ENCODE data around the gene FZD4.
"Not testable (repeated sequence)": the region's sequence is repeated elsewhere in the genome, so short reads cannot be mapped to it uniquely, and the experiment has no call there.

FZD4 gene

DNA sequence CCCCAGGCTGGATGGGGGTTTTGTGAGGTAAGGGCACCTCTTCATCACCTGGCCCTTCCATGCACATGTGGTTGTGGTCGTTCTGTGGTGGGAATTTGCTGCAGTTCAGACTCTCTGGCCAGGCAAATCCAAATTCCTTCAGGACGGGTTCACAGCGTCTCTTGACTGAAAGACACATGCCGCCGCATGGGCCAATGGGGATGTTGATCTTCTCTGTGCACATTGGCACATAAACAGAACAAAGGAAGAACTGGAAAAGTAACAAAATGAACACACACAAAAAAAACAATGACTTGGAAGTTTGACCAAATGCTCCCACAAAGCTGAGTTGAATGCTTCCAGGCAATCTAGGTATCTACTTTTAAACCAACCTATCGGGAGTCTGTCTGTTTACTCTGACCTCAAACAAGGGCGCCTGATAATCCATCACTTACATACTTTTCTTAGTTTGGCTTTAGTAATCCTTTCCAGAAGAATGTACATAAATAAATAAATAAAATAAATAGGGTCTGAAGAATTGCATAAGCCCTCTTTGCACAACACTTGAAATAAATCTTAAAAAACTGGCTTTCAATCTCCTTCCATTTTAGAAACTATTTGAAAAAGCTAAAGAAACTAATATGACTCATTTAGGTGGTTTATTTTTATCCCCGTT, 2.8 kb downstream of the FZD4 start:
- Mint-ChIP-seq H3K4me1 (ENCODE audit: low read depth) (peaks cover 14% of the 10 kb centered on the region), H3K27ac (no peak overlapping the region), H3K27me3 (peaks cover 55% of the 10 kb centered on the region), H3K9me3 (no peaks in the 10 kb centered on the region), H3K4me3 (no peak overlapping the region), H3K36me3 (ENCODE audit: low read depth) (no peaks in the 10 kb centered on the region)
- no peak for DNase-seq

DNA sequence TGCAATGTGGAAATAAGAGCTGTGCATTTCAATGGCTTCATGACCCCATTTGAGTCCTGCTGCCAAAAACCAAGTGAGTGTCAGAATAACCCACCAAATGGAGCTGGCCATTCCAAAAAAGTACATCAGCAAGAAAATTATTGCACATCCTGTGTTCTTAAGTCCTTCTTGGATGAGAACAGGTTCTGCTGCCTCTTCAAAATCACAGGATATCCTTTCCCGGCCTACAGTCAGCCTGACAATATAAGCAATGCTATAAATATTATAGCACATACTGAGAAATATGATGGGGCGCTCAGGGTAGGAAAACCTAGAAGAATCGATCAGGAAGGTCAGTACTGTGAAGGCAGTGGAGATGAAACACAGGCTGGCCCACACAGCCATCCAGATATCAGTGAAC, 3.5 kb downstream of the FZD4 start:
- peaks cover 14% of the 10 kb centered on the region for H3K4me1 Mint-ChIP-seq (ENCODE audit: low read depth)
- H3K4me3 Mint-ChIP-seq, result no peak overlapping the region
- no peak overlapping the region for H3K27ac Mint-ChIP-seq
- no peak for DNase-seq
- H3K36me3 Mint-ChIP-seq (ENCODE audit: low read depth), result no peaks in the 10 kb centered on the region
- H3K27me3 Mint-ChIP-seq, result peaks cover 52% of the 10 kb centered on the region
- H3K9me3 Mint-ChIP-seq, result no peaks in the 10 kb centered on the region

GRCh38 chr11:86950661-86950995, 4.6 kb downstream of the FZD4 start:
- Mint-ChIP-seq H3K36me3 (ENCODE audit: low read depth) (no peaks in the 10 kb centered on the region), H3K4me1 (ENCODE audit: low read depth) (peaks cover 6% of the 10 kb centered on the region), H3K4me3 (no peak overlapping the region), H3K27ac (no peak overlapping the region), H3K9me3 (no peaks in the 10 kb centered on the region), H3K27me3 (peaks cover 42% of the 10 kb centered on the region)
- no peak for DNase-seq

DNA sequence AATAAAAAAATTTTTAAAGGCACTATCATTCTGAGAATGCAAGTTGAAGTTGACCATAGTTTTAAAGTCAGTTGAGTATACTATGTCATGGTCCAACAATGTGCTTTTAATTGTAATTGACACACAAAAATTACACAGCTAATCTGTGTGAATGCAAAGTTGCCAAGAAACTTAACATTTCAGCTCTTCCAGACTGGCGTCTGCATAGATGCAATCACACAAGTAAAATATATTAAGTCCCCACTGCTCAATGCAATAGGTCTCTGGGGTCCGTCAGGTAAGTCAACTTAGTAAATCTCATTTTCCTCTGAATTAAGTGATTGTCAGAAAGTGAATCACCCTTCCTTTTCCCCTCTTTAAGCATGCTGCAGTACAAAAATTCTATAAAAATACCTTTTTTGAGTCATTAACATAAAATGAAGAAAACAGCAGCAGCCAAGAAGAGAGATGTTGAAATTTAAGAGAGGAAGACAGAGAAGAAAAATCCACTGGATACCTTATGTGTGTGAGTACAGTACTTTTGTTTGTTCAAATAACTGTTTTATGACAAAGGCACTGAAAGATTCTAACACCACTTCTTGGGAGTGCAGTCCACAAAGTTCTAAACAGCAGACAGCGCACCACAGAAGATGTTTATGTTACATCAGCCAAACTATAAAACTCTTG, 5.1 kb downstream of the FZD4 start:
- Mint-ChIP-seq H3K36me3 (ENCODE audit: low read depth) (no peaks in the 10 kb centered on the region), H3K27me3 (peaks cover 40% of the 10 kb centered on the region), H3K4me3 (no peak overlapping the region), H3K27ac (no peak overlapping the region), H3K4me1 (ENCODE audit: low read depth) (peaks cover 4% of the 10 kb centered on the region), H3K9me3 (no peaks in the 10 kb centered on the region)
- DNase-seq, result no peak

DNA sequence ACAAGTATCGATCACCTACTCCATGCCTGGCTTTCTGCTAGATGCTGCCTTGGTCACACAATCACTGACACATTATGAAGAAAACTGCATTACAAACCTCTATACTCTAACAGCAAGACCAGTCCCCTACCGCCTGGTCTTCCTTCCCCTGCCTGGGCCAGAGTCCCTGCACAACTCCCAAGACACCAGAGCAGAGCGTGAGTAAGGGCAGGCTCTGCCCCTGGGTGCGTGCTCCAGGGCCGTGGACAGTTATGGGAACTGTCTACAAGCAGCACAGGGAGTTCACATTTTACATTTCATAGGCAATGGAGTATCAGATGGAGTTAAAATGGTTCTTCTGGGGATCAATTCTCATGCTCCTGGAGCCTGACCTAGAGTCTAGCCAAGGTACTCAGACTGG, 6.5 kb downstream of the FZD4 start:
- H3K27ac Mint-ChIP-seq, result no peak overlapping the region
- no peak overlapping the region for H3K4me3 Mint-ChIP-seq
- H3K4me1 Mint-ChIP-seq (ENCODE audit: low read depth), result no peaks in the 10 kb centered on the region
- peaks cover 29% of the 10 kb centered on the region for H3K27me3 Mint-ChIP-seq
- H3K9me3 Mint-ChIP-seq, result no peaks in the 10 kb centered on the region
- H3K36me3 Mint-ChIP-seq (ENCODE audit: low read depth), result no peaks in the 10 kb centered on the region
- DNase-seq, result no peak

DNA sequence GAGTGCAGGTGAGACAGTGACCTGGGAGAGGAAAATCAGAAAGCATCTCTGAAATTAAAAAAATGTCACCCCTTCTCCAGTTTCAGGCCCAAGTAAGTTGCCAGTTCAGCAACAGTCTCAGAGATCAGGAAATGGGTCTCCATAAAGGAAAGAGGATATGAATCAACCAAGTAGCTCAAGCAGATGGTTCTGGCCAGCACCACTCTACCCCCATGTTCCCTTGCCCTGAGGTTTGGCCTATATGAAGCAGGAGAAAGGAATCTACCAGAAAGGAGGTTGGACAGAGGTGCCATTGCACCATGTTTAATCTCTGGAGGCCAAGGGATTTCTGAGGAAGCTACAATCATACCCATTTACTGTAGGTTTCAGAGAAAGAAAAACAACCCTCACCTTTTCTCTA, 7.7 kb downstream of the FZD4 start:
- Mint-ChIP-seq H3K4me1 (ENCODE audit: low read depth) (no peaks in the 10 kb centered on the region), H3K27ac (no peak overlapping the region), H3K27me3 (peaks cover 22% of the 10 kb centered on the region), H3K9me3 (no peaks in the 10 kb centered on the region), H3K36me3 (ENCODE audit: low read depth) (no peaks in the 10 kb centered on the region), H3K4me3 (no peak overlapping the region)
- DNase-seq, result no peak

DNA sequence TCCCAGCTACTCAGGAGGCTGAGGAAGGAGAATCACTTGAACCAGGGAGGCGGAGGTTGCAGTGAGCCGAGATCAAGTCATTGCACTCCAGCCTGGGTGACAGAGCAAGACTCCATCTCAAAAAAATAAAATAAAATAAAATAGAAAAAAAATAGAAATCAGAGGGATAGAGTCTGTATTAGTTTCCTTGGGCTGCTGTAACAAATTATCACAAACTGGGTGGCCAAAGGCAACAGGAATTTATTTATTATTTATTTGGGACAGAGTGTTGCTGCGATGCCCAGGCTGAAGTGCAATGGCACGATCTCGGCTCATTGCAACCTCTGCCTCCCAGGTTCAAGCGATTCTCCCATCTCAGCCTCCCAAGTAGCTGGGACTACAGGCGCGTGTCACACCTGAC, 11.7 kb downstream of the FZD4 start:
- not testable (repeated sequence) for H3K4me1 Mint-ChIP-seq (ENCODE audit: low read depth); H3K27ac Mint-ChIP-seq

GRCh38 chr11:86941871-86942599, 13.2 kb downstream of the FZD4 start:
- H3K27me3 Mint-ChIP-seq, result peaks cover 9% of the 10 kb centered on the region
- no peaks in the 10 kb centered on the region for H3K4me1 Mint-ChIP-seq (ENCODE audit: low read depth)
- no peak overlapping the region for H3K27ac Mint-ChIP-seq
- no peaks in the 10 kb centered on the region for H3K36me3 Mint-ChIP-seq (ENCODE audit: low read depth)
- no peak for DNase-seq
- no peak overlapping the region for H3K4me3 Mint-ChIP-seq
- H3K9me3 Mint-ChIP-seq, result no peaks in the 10 kb centered on the region

More for the DNA sequence above, 11.7 kb downstream of the FZD4 start:
- H3K9me3 Mint-ChIP-seq; H3K4me3 Mint-ChIP-seq; DNase-seq; H3K36me3 Mint-ChIP-seq (ENCODE audit: low read depth): not testable (repeated sequence)
- peaks cover 15% of the 10 kb centered on the region for H3K27me3 Mint-ChIP-seq

DNA sequence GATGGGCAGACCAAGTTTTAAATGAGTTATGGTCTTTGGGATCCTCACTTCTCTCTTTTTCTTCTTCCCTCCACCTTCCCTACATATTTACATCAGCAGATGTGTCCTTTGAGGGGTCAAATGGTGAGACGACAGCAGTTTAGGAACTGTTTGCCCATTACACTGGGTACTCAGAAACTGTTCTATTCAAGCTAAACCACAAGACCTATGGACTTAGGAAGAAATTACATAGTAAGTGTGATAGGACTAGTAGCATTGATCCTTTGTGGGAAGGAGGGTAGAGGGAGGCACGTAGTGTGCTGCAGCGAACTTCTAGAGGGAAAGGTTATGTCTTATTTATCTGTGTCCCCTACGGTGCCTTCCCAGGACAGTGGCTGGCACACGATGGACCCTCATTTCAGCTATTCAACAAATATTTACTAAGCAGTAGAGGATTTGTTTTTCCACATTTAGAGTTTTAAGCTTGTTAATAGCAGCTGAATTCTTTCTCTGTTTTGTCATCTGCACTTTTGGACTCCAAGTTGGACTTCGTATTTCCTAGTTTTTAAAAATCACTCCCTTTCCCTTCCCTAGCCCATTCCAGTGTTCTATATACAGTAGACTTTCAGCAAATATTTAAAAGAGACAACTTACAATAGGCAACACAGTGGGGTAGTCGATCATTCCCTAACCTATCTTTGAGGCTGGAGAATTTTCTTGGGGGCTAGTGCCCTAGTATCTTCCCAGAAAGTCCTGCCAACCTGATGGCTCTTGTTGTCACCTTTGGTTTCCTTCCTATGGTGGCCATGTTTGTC, 13.9 kb downstream of the FZD4 start:
- H3K4me3 Mint-ChIP-seq, result no peak overlapping the region
- no peak overlapping the region for H3K27ac Mint-ChIP-seq
- no peaks in the 10 kb centered on the region for H3K9me3 Mint-ChIP-seq
- no peaks in the 10 kb centered on the region for H3K4me1 Mint-ChIP-seq (ENCODE audit: low read depth)
- no peak for DNase-seq
- H3K36me3 Mint-ChIP-seq (ENCODE audit: low read depth), result no peaks in the 10 kb centered on the region
- peaks cover 9% of the 10 kb centered on the region for H3K27me3 Mint-ChIP-seq

DNA sequence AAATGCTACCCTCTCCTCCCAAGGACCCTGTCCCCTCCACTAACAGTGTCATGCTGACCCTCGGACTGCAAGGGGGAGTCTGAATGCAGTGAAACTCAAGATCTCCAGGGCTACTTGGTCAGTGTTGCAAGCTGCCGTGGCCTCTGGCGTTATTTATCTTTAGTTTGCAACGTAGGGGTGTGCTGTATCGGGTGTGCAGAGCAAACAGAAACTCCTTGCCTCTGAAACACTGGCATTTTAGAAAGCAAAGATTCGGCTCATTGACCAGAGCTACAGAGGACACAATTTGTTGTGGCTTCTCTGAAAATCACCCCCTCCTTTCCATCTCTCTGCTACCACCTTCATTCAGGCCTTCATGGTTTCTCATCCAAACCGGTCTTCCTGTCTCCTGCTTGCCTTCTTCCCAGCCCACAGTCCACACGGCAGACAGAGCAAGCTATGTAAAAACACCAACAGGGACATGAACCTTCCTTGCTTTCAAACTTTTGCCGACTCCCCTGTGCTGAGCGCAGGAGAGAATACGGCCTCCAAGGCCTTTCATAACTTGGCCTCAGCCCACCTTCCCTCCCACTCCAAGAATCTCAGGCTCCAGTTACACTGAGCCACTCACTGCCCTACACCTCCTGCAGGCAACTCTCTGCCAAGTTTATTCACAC, 14.9 kb downstream of the FZD4 start:
- Mint-ChIP-seq H3K36me3 (ENCODE audit: low read depth) (no peaks in the 10 kb centered on the region), H3K9me3 (no peaks in the 10 kb centered on the region), H3K27ac (no peak overlapping the region), H3K4me3 (no peak overlapping the region), H3K27me3 (peaks cover 9% of the 10 kb centered on the region), H3K4me1 (ENCODE audit: low read depth) (no peaks in the 10 kb centered on the region)
- DNase-seq, result no peak

- no peaks in the 10 kb centered on the region for H3K9me3 Mint-ChIP-seq
- H3K4me1 Mint-ChIP-seq (ENCODE audit: low read depth), result no peaks in the 10 kb centered on the region
- H3K27me3 Mint-ChIP-seq, result peaks cover 9% of the 10 kb centered on the region
- H3K27ac Mint-ChIP-seq, result no peak overlapping the region
- H3K36me3 Mint-ChIP-seq (ENCODE audit: low read depth), result no peaks in the 10 kb centered on the region
- no peak overlapping the region for H3K4me3 Mint-ChIP-seq
- no peak for DNase-seq
These were observed 16.0 kb downstream of the FZD4 start for GRCh38 chr11:86938900-86939880.

- no peaks in the 10 kb centered on the region for H3K36me3 Mint-ChIP-seq (ENCODE audit: low read depth)
- no peak for DNase-seq
- H3K9me3 Mint-ChIP-seq, result no peaks in the 10 kb centered on the region
- H3K27me3 Mint-ChIP-seq, result peaks cover 9% of the 10 kb centered on the region
- no peaks in the 10 kb centered on the region for H3K4me1 Mint-ChIP-seq (ENCODE audit: low read depth)
- H3K27ac Mint-ChIP-seq, result no peak overlapping the region
- no peak overlapping the region for H3K4me3 Mint-ChIP-seq
These were observed 16.8 kb downstream of the FZD4 start for GRCh38 chr11:86938203-86938899.

DNA sequence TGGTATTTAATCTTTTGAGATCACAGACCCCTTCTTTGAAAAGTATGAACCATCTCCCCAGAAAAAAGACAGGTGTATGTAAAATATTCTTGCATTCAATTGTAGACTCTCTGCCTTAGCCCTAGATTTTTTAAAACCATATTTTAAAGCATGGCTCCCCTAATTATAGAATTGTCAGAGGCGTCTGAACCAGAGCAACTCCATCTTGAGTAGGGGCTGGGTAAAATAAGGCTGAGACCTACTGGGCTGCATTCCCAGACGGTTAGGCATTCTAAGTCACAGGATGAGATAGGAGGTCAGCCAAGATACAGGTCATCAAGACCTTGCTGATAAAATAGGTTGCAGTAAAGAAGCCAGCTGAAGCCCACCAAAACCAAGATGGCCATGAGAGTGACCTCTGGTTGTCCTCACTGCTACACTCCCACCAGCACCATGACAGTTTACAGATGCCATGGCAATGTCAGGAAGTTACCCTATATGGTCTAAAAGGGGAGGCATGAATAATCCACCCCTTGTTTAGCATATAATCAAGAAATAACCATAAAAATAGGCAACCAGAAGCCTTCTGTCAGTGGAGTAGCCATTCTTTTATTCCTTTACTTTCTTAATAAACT, 17.9 kb downstream of the FZD4 start:
- not testable (repeated sequence) for H3K4me1 Mint-ChIP-seq (ENCODE audit: low read depth); H3K27me3 Mint-ChIP-seq; H3K27ac Mint-ChIP-seq; DNase-seq; H3K36me3 Mint-ChIP-seq (ENCODE audit: low read depth); H3K4me3 Mint-ChIP-seq; H3K9me3 Mint-ChIP-seq
